GM18909 (cell line): ENCODE data around the gene GPR160.
A peak's percentile ranks its signal among the peaks of the same experiment; 100 is the strongest.
"Not testable (repeated sequence)": the region's sequence is repeated elsewhere in the genome, so short reads cannot be mapped to it uniquely, and the experiment has no call there.

Experiments
- ATAC-seq: cut with Tn5 transposase; IDR thresholded peaks from one replicate; pipeline ENCODE4 v1.9.1; 2021; ENCODE audit warnings: mild to moderate bottlenecking; ENCODE audit not compliant: unreplicated experiment, poor library complexity

The GPR160 gene

GRCh38 chr3:170037463-170038433 lies at the start of gene GPR160:
GPR160 (plus strand) TSS chr3:170037995; CDS start chr3:170083973, 45,978 bp downstream.
- ATAC-seq, result peak; percentile 86

GRCh38 chr3:169990431-169990830 lies 47.4 kb upstream of the GPR160 start:
- no peak for ATAC-seq

GRCh38 chr3:169992156-169992555 lies 45.6 kb upstream of the GPR160 start:
- ATAC-seq, result no peak

- ATAC-seq, result no peak
These were observed 45.0 kb upstream of the GPR160 start for GRCh38 chr3:169992781-169993180.

- no peak for ATAC-seq
These were observed 44.0 kb upstream of the GPR160 start for GRCh38 chr3:169993761-169994160.

- ATAC-seq, result no peak
These were observed 41.7 kb upstream of the GPR160 start for GRCh38 chr3:169996063-169996462.

- peak; percentile 47 for ATAC-seq
These were observed 39.1 kb upstream of the GPR160 start for GRCh38 chr3:169998668-169999131.

- peak; percentile 82 for ATAC-seq
These were observed 38.4 kb upstream of the GPR160 start for GRCh38 chr3:169999433-169999832.

GRCh38 chr3:170000051-170000450 lies 37.7 kb upstream of the GPR160 start:
- no peak for ATAC-seq

GRCh38 chr3:170002231-170002630 lies 35.6 kb upstream of the GPR160 start:
- no peak for ATAC-seq

- ATAC-seq, result no peak
These were observed 34.9 kb upstream of the GPR160 start for GRCh38 chr3:170002879-170003278.

GRCh38 chr3:170003881-170004356 lies 33.9 kb upstream of the GPR160 start:
- ATAC-seq, result no peak

GRCh38 chr3:170007031-170007663 lies 30.6 kb upstream of the GPR160 start:
- ATAC-seq, result peak; percentile 95

GRCh38 chr3:170010498-170010897 lies 27.3 kb upstream of the GPR160 start:
- ATAC-seq, result no peak

GRCh38 chr3:170012683-170013400 lies 25.0 kb upstream of the GPR160 start:
- no peak for ATAC-seq

GRCh38 chr3:170016057-170016456 lies 21.7 kb upstream of the GPR160 start:
- ATAC-seq, result no peak

GRCh38 chr3:170019306-170019705 lies 18.5 kb upstream of the GPR160 start:
- not testable (repeated sequence) for ATAC-seq

- no peak for ATAC-seq
These were observed 16.7 kb upstream of the GPR160 start for GRCh38 chr3:170021083-170021482.

- ATAC-seq, result no peak
These were observed 15.5 kb upstream of the GPR160 start for GRCh38 chr3:170022336-170022735.

- no peak for ATAC-seq
These were observed 14.6 kb upstream of the GPR160 start for GRCh38 chr3:170023165-170023564.
